Upper lobe of right lung (tissue), 1 donor: ENCODE results near the gene ARL8A. TPM values are rescaled to one million over a fixed set of nuclear protein-coding genes. Genes with fewer than 3 reads are reported as not detected.

Experiments
- ATAC-seq: fragments of 200-7000 bp; cut with Tn5 transposase; one replicate; pipeline ENCODE4 v1.9.1; 2020; ENCODE audit warnings: mild to moderate bottlenecking, moderate library complexity
- DNase-seq: peaks from one replicate; pipeline ENCODE4 v3.0.0-alpha.2; 2020
- H3K27ac ChIP-seq: fragments of 200-600 bp; one replicate; pipeline ENCODE4 v1.8.0; 2022
- H3K27me3 ChIP-seq: fragments of 200-600 bp; one replicate; pipeline ENCODE4 v1.8.0; 2022; ENCODE audit warnings: mild to moderate bottlenecking
- H3K36me3 ChIP-seq: fragments of 200-600 bp; one replicate; pipeline ENCODE4 v1.8.0; 2022
- H3K4me1 ChIP-seq: fragments of 200-600 bp; one replicate; pipeline ENCODE4 v1.8.0; 2022
- H3K4me3 ChIP-seq: fragments of 200-600 bp; one replicate; pipeline ENCODE4 v1.8.0; 2022; ENCODE audit warnings: mild to moderate bottlenecking
- H3K9me3 ChIP-seq: fragments of 200-600 bp; one replicate; pipeline ENCODE4 v1.8.0; 2022
- intact Hi-C: fragments of 100-400 bp; cut with DNase I; formaldehyde crosslinking; loops from one replicate; pipeline ENCODE4 v1.11.0; 2022
- total RNA-seq: library from RNA; stranded (reverse); fragmentation: NEBNext Ultra II Directional; extraction: Animal tissue kit (Norgen Biotek cat#: 25700); gene quantifications from one replicate; pipeline ENCODE4 v1.2.1, GENCODE V29; 2021
- TF ChIP-seq, protein P1 (sequence below): fragments of 200-600 bp; IDR thresholded peaks from one replicate; pipeline ENCODE4 v1.8.0; 2022; ENCODE audit warnings: antibody characterized with exemption
- donor health status: DM: no; HTN: yes; CAD: no; lungs with severe emphysema.

Gene ARL8A
- total RNA-seq, 1 donor from 2014 or later = 106 TPM

DNA sequence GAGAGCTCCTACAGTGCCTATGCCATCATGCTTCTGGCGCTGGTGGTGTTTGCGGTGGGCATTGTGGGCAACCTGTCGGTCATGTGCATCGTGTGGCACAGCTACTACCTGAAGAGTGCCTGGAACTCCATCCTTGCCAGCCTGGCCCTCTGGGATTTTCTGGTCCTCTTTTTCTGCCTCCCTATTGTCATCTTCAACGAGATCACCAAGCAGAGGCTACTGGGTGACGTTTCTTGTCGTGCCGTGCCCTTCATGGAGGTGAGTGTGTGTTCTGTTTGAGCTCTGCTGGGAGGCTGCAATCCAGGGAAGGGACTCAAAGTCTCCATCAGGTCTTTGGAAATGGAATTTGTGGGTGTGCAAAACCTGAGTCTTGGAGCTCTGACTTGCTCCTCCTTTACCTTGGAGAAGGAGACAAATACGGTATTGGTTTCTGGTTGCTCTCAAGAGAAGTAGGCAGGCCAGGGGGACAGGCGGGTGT is 21.2 kb downstream of the ARL8A start:
- DNase-seq (no peak), ATAC-seq (no peak)
- no peaks in the 10 kb centered on the region for H3K9me3 ChIP-seq
- no peak overlapping the region for H3K27ac ChIP-seq
- H3K27me3 ChIP-seq = no peaks in the 10 kb centered on the region
- intact Hi-C loops = no loop called here
- TF ChIP-seq, protein P1, sequence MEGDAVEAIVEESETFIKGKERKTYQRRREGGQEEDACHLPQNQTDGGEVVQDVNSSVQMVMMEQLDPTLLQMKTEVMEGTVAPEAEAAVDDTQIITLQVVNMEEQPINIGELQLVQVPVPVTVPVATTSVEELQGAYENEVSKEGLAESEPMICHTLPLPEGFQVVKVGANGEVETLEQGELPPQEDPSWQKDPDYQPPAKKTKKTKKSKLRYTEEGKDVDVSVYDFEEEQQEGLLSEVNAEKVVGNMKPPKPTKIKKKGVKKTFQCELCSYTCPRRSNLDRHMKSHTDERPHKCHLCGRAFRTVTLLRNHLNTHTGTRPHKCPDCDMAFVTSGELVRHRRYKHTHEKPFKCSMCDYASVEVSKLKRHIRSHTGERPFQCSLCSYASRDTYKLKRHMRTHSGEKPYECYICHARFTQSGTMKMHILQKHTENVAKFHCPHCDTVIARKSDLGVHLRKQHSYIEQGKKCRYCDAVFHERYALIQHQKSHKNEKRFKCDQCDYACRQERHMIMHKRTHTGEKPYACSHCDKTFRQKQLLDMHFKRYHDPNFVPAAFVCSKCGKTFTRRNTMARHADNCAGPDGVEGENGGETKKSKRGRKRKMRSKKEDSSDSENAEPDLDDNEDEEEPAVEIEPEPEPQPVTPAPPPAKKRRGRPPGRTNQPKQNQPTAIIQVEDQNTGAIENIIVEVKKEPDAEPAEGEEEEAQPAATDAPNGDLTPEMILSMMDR = no peak
- no peaks in the 10 kb centered on the region for H3K4me1 ChIP-seq
- no peak overlapping the region for H3K4me3 ChIP-seq
- H3K36me3 ChIP-seq = no peaks in the 10 kb centered on the region

DNA sequence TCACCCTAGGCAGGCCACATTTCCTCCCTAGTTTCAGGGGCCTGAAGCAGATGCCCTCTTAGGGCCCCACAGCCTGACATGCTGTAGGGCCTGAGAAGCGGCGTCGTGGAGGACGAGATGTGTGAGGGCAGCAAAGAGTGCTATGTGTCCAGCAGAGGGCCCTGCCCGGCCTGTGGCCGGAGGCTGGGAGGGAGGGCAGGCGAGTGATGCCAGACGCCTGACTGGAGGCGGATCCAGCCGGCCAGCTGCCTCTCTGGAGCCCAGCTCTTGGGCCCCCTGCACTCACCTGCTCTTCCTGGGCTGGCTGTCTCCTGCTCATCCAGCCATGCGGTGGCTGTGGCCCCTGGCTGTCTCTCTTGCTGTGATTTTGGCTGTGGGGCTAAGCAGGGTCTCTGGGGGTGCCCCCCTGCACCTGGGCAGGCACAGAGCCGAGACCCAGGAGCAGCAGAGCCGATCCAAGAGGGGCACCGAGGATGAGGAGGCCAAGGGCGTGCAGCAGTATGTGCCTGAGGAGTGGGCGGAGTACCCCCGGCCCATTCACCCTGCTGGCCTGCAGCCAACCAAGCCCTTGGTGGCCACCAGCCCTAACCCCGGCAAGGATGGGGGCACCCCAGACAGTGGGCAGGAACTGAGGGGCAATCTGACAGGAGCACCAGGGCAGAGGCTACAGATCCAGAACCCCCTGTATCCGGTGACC is 21.8 kb downstream of the ARL8A start, which contains the start of gene GPR37L1:
Gene GPR37L1 (plus strand): TSS at position 279 of the 697 bp plus-strand sequence. CDS start 47 bp downstream, at position 326.
- TF ChIP-seq, protein P1 = peak; percentile 50
- DNase-seq (peak; percentile 87), ATAC-seq (peak; percentile 86)
- no peaks in the 10 kb centered on the region for H3K9me3 ChIP-seq
- no peak within 1 kb of the TSS for H3K4me3 ChIP-seq
- H3K4me1 ChIP-seq = no peaks in the 10 kb centered on the region
- H3K27me3 ChIP-seq = no peaks in the 10 kb centered on the region
- H3K27ac ChIP-seq = no peak within 1 kb of the TSS
- intact Hi-C loops = no loop called here
- no peaks in the 10 kb centered on the region for H3K36me3 ChIP-seq

DNA sequence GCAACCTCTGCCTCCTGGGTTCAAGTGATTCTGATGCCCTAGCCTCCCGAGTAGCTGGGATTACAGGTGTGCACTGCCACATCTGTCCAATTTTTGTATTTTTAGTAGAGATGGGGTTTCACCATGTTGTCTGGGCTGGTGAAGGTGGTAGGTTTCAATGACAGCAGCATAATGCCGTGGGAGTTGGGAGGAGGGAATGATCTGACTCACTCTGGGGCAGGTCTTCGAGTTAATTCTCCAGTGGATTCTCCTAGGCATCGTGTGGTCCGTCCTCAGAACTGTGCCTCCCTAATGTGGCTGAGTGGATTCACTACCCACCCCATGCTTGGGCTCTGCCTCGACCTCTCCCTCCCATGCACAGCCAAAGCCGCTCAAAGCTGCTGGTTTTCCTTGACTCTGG is 23.5 kb downstream of the ARL8A start:
- intact Hi-C loops = no loop called here
- Histone ChIP-seq H3K36me3 (no peaks in the 10 kb centered on the region), H3K27me3 (no peaks in the 10 kb centered on the region), H3K9me3 (no peaks in the 10 kb centered on the region), H3K4me1 (no peaks in the 10 kb centered on the region), H3K4me3 (no peak overlapping the region), H3K27ac (no peak overlapping the region)
- DNase-seq (no peak), ATAC-seq (no peak)
- TF ChIP-seq, protein P1 = no peak

DNA sequence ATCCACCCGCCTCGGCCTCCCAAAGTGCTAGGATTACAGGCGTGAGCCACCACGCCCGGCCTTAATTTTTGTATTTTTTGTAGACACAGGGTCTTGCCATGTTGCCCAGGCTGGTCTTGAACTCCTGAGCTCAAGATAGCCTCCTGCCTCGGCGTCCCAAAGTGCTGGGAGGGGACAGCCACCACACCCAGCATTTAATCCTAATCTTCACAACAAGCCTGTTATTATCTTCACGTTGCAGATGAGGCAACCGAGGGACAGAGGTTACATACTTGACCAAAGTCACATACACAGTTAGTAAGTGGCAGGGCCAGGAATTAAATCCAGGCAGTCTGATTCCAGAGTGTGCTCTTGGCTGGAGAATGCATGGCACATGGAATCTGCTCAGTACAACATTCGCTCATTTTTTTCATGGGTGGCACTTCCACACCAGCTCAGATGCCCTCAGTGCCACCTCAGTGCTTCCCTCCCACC is 26.6 kb downstream of the ARL8A start:
- no peak overlapping the region for H3K27ac ChIP-seq
- H3K27me3 ChIP-seq = no peaks in the 10 kb centered on the region
- intact Hi-C loops = no loop called here
- TF ChIP-seq, protein P1 = no peak
- no peaks in the 10 kb centered on the region for H3K9me3 ChIP-seq
- H3K4me3 ChIP-seq = no peak overlapping the region
- no peaks in the 10 kb centered on the region for H3K4me1 ChIP-seq
- ATAC-seq = no peak
- no peak for DNase-seq
- H3K36me3 ChIP-seq = no peaks in the 10 kb centered on the region

DNA sequence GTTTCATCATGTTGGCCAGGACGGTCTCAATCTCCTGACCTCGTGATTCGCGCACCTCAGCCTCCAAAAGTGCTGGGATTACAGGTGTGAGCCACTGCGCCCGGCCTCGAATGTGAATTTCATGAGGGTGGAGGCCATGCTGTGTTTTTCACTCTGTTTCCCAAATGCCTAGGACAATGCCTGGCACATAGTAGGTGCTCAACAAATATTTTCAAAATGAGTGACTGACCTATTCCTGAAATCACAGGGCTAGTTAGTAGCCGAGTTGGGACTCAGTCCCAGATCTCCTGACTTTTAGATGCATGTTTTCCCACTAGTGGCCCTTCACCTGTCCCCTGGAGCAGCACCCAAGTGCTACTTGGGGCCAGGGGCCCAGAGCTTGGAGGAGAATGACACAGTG is 28.2 kb downstream of the ARL8A start:
- intact Hi-C loops = no loop called here
- Histone ChIP-seq H3K4me1 (no peaks in the 10 kb centered on the region), H3K4me3 (no peak overlapping the region), H3K27me3 (no peaks in the 10 kb centered on the region), H3K36me3 (no peaks in the 10 kb centered on the region), H3K9me3 (no peaks in the 10 kb centered on the region), H3K27ac (no peak overlapping the region)
- TF ChIP-seq, protein P1 = no peak
- DNase-seq (no peak), ATAC-seq (no peak)
